ENCODE data around the gene NRG2. TPM values are rescaled to one million over a fixed set of nuclear protein-coding genes. Genes with fewer than 3 reads are reported as not detected.

The NRG2 gene
- total RNA-seq, 1 experiment from 2014 or later, result 0.91 TPM

DNA sequence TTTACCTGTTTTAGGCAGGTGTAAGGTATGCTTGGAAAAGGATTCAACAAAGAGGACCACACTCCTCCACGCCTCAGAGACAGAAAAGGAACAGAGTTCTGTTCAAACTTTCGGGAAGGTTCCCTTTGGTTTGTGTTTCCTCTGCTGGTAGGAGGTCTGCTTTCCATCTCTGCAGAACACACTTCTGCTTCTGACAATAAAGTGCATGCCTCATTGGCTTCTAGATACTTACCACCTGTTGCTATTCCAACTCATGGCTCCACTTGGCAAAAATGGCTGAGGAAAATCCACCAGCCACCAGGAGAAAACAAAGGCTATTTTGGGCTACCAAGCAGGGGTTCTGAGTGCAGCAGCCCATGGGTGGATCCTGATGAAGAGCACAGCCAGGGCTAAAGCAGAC lies 112.7 kb downstream of the NRG2 start:
- DNase-seq (ENCODE audit: low read depth, low spot score) (no peak), ATAC-seq (no peak)
- Histone ChIP-seq H4K20me1 (ENCODE audit: insufficient read depth) (no peaks in the 10 kb centered on the region), H2AFZ (ENCODE audit: low read depth, low read length, poor library complexity, severe bottlenecking) (no peak overlapping the region), H3K4me2 (ENCODE audit: low read length) (no peak overlapping the region), H3K36me3 (ENCODE audit: control insufficient read depth in 1 of 2, insufficient read depth in 2 of 2, low read length in 2 of 2) (no peaks in the 10 kb centered on the region), H3K9me3 (ENCODE audit: control insufficient read depth in 1 of 2, insufficient read depth in 1 of 2, low read depth in 1 of 2, low read length in 2 of 2) (no peaks in the 10 kb centered on the region), H3K79me2 (ENCODE audit: insufficient read depth, low read length) (no peaks in the 10 kb centered on the region), H3K9me2 (ENCODE audit: insufficient read depth) (no peaks in the 10 kb centered on the region), H3K9ac (ENCODE audit: low read length) (no peak overlapping the region), H3K4me3 (replicated peaks in 1 of 2; ENCODE audit: low read depth in 1 of 2, low read length in 2 of 2) (no peak overlapping the region), H3K4me1 (ENCODE audit: control insufficient read depth in 1 of 2, insufficient read depth in 2 of 2, low read length in 2 of 2) (no peaks in the 10 kb centered on the region), H3K27me3 (ENCODE audit: insufficient read depth, low read length) (peaks cover 25% of the 10 kb centered on the region; the same call in 1 of the 2 replicates), H3K27ac (ENCODE audit: low read depth, low read length) (no peak overlapping the region)
- TF ChIP-seq YY1 (IDR thresholded peaks at IDR 0.05; ENCODE audit: extremely low read depth, insufficient replicate concordance, low read depth, low read length) (no peak), RAD21 (IDR thresholded peaks at IDR 0.05; ENCODE audit: low read depth) (no peak)
- TF ChIP-seq, protein P1, sequence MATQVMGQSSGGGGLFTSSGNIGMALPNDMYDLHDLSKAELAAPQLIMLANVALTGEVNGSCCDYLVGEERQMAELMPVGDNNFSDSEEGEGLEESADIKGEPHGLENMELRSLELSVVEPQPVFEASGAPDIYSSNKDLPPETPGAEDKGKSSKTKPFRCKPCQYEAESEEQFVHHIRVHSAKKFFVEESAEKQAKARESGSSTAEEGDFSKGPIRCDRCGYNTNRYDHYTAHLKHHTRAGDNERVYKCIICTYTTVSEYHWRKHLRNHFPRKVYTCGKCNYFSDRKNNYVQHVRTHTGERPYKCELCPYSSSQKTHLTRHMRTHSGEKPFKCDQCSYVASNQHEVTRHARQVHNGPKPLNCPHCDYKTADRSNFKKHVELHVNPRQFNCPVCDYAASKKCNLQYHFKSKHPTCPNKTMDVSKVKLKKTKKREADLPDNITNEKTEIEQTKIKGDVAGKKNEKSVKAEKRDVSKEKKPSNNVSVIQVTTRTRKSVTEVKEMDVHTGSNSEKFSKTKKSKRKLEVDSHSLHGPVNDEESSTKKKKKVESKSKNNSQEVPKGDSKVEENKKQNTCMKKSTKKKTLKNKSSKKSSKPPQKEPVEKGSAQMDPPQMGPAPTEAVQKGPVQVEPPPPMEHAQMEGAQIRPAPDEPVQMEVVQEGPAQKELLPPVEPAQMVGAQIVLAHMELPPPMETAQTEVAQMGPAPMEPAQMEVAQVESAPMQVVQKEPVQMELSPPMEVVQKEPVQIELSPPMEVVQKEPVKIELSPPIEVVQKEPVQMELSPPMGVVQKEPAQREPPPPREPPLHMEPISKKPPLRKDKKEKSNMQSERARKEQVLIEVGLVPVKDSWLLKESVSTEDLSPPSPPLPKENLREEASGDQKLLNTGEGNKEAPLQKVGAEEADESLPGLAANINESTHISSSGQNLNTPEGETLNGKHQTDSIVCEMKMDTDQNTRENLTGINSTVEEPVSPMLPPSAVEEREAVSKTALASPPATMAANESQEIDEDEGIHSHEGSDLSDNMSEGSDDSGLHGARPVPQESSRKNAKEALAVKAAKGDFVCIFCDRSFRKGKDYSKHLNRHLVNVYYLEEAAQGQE (IDR thresholded peaks at IDR 0.05; ENCODE audit: low read depth), result no peak
- POLR2A ChIA-PET, result no interaction called here
- CTCF ChIA-PET, result no interaction called here
- BruUV-seq (replicated peaks), result no TSS peak
- RAD21 ChIA-PET (ENCODE audit: low non-redundant PET in 1 of 2, low total read pairs in 2 of 2, uncharacterized antibody in 2 of 2, unreplicated experiment in 2 of 2), result no interaction called here
- intact Hi-C loops (cut with micrococcal nuclease), result no loop called here

GRCh38 chr5:139926797-139927503 lies 116.1 kb downstream of the NRG2 start:
- no TSS peak for BruUV-seq (replicated peaks)
- TF ChIP-seq CEBPB (IDR thresholded peaks at IDR 0.05; ENCODE audit: low read depth), result no peak
- TF ChIP-seq RAD21 (IDR thresholded peaks at IDR 0.05; ENCODE audit: low read depth), result no peak
- TF ChIP-seq SP1 (IDR thresholded peaks at IDR 0.05; ENCODE audit: low read depth), result no peak
- no peak for TF ChIP-seq ZBTB33 (IDR thresholded peaks at IDR 0.05; ENCODE audit: extremely low read depth, insufficient replicate concordance, low read length)
- TF ChIP-seq CBX3 (IDR thresholded peaks at IDR 0.05; ENCODE audit: low read depth), result no peak
- no peak for TF ChIP-seq ELF1 (IDR thresholded peaks at IDR 0.05; ENCODE audit: borderline replicate concordance, low read depth)
- TF ChIP-seq ZFX (IDR thresholded peaks at IDR 0.05), result no peak
- no peak for TF ChIP-seq ZNF274 (IDR thresholded peaks at IDR 0.05; ENCODE audit: low read depth, low read length)
- TF ChIP-seq YY1 (IDR thresholded peaks at IDR 0.05; ENCODE audit: extremely low read depth, insufficient replicate concordance, low read depth, low read length), result no peak
- no peak for TF ChIP-seq EZH2phosphoT487 (IDR thresholded peaks at IDR 0.05; ENCODE audit: borderline replicate concordance)
- TF ChIP-seq, protein P2, sequence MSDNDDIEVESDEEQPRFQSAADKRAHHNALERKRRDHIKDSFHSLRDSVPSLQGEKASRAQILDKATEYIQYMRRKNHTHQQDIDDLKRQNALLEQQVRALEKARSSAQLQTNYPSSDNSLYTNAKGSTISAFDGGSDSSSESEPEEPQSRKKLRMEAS (IDR thresholded peaks at IDR 0.05), result no peak
- TF ChIP-seq, protein P3, sequence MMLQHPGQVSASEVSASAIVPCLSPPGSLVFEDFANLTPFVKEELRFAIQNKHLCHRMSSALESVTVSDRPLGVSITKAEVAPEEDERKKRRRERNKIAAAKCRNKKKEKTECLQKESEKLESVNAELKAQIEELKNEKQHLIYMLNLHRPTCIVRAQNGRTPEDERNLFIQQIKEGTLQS (IDR thresholded peaks at IDR 0.05), result no peak
- no peak for TF ChIP-seq EGR1 (IDR thresholded peaks at IDR 0.05; ENCODE audit: low read depth)

More at GRCh38 chr5:139926797-139927503, 116.1 kb downstream of the NRG2 start:
- POLR2A ChIA-PET, result no interaction called here
- H3K4me3 ChIP-seq (replicated peaks in 1 of 2; ENCODE audit: low read depth in 1 of 2, low read length in 2 of 2), result no peak overlapping the region
- CTCF ChIA-PET, result no interaction called here
- no peaks in the 10 kb centered on the region for H3K36me3 ChIP-seq (ENCODE audit: control insufficient read depth in 1 of 2, insufficient read depth in 2 of 2, low read length in 2 of 2)
- RAD21 ChIA-PET (ENCODE audit: low non-redundant PET in 1 of 2, low total read pairs in 2 of 2, uncharacterized antibody in 2 of 2, unreplicated experiment in 2 of 2), result no interaction called here
- peaks cover 25% of the 10 kb centered on the region; the same call in 1 of the 2 replicates for H3K27me3 ChIP-seq (ENCODE audit: insufficient read depth, low read length)
- no peak overlapping the region for H3K9ac ChIP-seq (ENCODE audit: low read length)
- DNase-seq (ENCODE audit: low read depth, low spot score), result no peak
- no peaks in the 10 kb centered on the region for H3K79me2 ChIP-seq (ENCODE audit: insufficient read depth, low read length)
- no peak overlapping the region for H3K27ac ChIP-seq (ENCODE audit: low read depth, low read length)
- H3K9me3 ChIP-seq (ENCODE audit: control insufficient read depth in 1 of 2, insufficient read depth in 1 of 2, low read depth in 1 of 2, low read length in 2 of 2), result no peaks in the 10 kb centered on the region
- H3K4me2 ChIP-seq (ENCODE audit: low read length), result no peak overlapping the region
- no peaks in the 10 kb centered on the region for H4K20me1 ChIP-seq (ENCODE audit: insufficient read depth)
- H3K4me1 ChIP-seq (ENCODE audit: control insufficient read depth in 1 of 2, insufficient read depth in 2 of 2, low read length in 2 of 2), result no peaks in the 10 kb centered on the region
- H3K9me2 ChIP-seq (ENCODE audit: insufficient read depth), result no peaks in the 10 kb centered on the region
- intact Hi-C loops (cut with micrococcal nuclease), result no loop called here
- no peak for ATAC-seq
- H2AFZ ChIP-seq (ENCODE audit: low read depth, low read length, poor library complexity, severe bottlenecking), result no peak overlapping the region
